ENCODE data around the gene MCRIP1.
A peak's percentile ranks its signal among the peaks of the same experiment; 100 is the strongest.
"Not testable (repeated sequence)": the region's sequence is repeated elsewhere in the genome, so short reads cannot be mapped to it uniquely, and the experiment has no call there.

The MCRIP1 gene

GRCh38 chr17:81840826-81841778, 8.0 kb upstream of the MCRIP1 start:
- no peak for DNase-seq

GRCh38 chr17:81840059-81840458, 7.0 kb upstream of the MCRIP1 start:
- DNase-seq, result not testable (repeated sequence)

- DNase-seq, result no peak
Observed at GRCh38 chr17:81839301-81839700, 6.2 kb upstream of the MCRIP1 start.

DNA sequence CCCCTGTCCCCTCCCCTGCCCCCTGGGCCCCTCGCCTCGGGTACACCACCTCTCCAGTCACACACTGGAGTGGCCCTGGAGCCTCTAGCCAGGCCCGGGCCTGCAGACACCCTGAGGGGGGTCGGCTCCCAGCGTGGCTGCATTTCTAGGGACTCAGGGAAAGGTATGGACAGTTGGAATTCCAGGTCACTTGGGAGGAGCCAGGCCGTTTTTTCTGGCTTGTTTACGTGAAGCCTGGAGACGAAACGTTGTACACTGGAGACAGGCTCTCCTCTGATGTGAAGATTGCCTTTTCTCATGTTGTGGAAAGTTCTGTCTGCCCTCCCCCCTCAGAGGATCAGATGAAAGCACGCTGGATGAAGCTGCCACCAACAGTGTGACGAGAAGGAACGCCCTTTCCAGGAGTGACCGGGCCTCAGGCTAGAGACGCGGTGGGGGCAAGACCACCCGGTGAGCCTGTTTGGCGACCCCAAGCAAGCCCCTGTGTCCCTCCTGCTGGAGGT, 5.7 kb upstream of the MCRIP1 start:
- DNase-seq, result no peak

- no peak for DNase-seq
Observed at GRCh38 chr17:81837641-81838040, 4.5 kb upstream of the MCRIP1 start.

GRCh38 chr17:81834831-81835267, 1.8 kb upstream of the MCRIP1 start, which contains the start of gene PPP1R27:
TSS of gene PPP1R27 (minus strand) at chr17:81835050. CDS start at chr17:81834953, 97 bp downstream.
- no peak for DNase-seq

GRCh38 chr17:81833921-81834830, 1.1 kb upstream of the MCRIP1 start:
- DNase-seq, result no peak

- peak; percentile 27 for DNase-seq
Observed at GRCh38 chr17:81832608-81833159, 407 bp downstream of the MCRIP1 start.

DNA sequence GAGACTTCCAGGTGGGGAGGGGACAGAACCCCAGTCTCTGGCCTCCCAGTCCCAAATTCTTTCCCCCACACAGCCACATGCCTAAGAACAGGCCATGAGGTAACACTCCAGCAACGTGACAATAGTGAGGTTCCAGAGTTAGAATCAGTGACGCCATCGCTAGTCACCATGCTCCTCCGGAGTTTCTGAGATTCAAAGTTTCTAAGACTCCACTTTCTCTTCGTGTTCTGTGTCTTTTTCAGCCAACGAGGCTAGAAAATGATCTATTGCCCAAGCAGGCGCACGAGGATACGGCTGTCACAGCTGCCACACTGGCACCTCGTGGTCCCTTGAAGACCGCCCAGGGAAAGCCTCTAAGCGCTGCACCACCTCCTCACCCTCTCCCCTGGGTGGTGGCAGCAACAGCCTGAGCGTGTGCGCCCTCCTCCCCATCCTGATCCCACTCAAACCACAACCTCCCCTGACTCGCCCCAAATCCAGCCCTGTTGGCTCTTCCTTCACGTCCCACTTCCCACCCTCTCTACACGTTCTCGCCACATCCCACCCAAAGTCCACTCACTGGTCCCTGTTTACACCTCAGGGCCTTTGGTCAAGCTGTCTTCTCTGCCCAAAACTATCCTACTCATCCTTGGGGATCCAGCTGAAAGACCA, 1.0 kb downstream of the MCRIP1 start:
- DNase-seq, result peak; percentile 52

DNA sequence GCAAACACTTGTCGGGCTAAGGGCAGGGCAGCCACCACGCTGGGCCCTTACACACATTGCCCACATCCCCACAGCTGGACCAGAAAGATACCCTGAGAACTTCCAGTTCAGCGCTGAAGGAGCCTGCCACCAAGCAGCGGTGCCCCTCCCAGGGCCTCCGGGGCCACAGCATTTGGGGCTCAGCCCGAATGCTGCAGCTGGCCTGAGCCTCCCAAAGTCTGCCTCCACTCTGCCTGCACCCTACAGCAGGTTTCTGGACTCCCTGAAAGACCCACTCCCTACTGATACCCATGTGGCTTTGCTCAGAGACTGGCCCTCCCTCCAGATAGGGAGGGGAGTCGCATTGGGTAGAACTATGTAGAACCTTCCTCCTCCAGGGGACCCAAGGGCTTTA, 1.5 kb downstream of the MCRIP1 start:
- DNase-seq, result no peak

- no peak for DNase-seq
Observed at GRCh38 chr17:81829858-81830257, 3.2 kb downstream of the MCRIP1 start.

DNA sequence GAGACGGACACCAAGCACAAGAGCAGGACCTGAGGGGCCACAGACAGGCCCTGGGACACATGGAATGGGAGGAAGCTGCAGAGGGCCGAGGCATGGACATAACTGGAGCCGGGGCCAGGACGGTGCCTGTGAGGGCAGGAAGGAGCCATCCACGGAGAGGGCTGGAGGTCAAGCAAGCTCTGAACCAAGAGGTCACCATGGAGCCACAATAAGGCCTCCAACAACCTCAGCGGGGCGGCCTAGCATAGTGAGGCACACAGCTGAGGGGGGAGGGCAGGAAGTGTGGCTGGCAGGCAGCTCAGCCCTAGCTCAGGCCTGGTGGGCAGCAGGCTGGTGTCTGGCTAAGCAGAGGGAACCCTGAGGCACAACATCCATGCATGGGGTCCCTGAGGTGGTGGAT, 4.4 kb downstream of the MCRIP1 start:
- DNase-seq, result no peak

DNA sequence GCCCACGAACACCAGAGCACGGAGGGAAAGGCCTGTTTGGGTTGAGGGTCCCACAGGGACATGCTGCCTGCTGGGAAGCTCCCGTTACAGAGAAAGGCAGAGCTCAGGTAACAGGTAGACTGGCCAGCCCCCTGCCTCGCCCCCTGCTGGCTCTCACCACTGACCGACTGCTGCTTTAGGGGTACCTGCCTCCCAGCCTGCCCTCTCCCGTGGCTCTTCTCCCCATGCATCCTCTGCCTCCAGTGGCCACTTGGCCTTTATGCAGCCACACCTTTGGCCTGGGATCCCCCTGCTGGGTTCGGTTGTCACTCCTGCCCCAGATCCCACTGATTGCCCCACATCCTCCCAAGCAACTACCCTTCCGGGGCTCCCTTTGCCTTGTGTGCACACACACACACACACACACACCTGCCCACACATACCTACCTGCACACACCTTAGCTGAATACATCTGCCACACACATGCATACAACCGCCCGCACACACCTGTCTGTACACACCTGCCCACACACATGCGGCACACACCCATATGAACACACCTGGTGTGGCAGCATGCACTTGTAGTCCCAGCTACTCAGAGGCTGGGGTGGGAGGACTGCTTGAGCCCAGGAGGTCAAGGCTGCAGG, 7.1 kb downstream of the MCRIP1 start:
- DNase-seq, result no peak

GRCh38 chr17:81824595-81824994, 8.5 kb downstream of the MCRIP1 start:
- no peak for DNase-seq

DNA sequence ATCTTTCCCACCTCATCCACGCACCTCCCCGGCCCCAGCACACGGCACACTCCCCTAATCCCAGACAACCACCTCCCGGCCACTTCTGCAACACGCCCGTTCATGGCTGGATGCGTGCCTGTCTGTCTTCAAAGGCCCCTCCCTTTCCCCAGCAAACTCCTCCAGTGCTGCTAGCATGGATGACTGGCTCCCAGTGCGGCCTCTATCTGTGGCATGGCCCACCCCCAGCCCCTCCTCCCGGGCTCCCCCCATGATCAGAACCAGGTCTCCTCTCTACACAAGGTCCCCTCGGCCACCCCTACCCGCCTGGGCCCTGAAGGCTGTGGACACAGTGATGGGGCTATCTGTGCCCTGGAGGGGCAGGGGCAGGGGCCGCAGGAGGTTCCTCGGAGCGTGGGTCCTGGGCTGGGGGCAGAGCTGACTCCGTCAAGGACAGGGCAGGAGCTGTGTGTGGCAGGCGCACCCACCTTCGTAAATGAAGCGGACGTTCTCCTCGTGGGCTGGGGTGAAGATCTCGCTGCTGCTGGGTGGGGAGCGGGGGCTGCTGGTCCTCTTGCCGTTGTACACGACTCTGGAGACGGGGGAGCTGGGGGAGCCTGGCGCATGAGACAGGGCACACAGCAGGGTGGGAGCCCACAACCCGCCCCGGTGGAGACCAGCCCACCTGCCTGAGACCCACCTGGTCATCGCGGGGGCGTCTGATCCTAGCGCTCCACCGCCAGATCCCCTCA, 9.1 kb downstream of the MCRIP1 start:
- DNase-seq, result no peak

DNA sequence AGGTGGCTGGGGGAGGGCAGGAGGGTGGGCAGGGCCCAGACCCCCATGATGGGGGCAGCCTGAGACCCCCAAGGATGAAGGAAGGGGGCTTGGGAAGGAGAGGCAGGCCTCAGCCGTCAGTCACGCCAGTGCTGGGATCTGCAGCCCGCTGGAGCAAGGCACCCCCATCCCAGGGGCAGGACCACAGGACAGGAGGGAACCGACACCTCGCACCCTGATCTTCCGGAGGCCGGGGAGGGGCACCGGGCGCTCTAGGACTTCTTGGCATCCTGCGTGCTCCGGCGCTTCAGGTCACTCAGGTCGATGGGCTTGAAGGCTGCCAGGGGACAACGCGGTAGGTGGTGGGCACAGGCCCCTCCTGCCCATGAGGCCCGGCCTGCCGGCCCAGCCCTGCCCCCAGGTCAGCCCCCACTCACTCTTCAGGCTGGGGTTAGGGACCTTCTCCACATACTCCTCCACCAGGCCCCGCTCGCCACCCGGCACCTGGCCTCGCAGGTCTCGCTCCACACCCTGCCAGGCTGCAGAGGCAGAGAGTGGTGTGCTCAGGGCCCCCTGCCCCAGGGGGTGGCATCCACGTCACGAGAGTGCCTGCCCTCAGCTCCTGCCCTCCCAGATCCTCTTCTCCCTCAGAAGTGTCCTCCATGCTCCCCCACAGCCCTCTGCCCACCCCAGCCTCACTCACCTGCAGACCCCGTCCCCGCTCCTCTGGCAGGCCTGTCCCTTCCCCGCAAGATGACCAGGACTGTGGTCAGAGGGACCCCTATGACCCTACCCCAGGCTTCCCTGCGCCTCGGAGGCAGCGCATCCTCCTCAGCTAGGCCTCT, 9.9 kb downstream of the MCRIP1 start:
- no peak for DNase-seq

DNA sequence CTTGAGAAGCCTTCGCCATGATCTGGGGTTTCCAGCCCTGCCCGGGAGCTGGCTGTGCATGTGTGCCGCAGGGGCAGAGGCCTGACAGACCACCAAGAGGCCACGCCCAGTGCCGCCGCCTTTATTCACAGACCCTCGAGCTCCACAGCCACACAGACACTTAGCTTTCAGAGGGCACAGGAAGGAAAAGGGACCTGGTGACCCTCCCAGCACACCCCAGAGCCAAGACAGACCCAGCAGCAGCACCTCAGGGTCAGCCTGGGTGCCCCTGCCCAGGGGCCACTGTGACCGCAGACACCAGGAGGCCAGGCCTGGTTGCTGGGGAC, 10.8 kb downstream of the MCRIP1 start:
- DNase-seq, result no peak

DNA sequence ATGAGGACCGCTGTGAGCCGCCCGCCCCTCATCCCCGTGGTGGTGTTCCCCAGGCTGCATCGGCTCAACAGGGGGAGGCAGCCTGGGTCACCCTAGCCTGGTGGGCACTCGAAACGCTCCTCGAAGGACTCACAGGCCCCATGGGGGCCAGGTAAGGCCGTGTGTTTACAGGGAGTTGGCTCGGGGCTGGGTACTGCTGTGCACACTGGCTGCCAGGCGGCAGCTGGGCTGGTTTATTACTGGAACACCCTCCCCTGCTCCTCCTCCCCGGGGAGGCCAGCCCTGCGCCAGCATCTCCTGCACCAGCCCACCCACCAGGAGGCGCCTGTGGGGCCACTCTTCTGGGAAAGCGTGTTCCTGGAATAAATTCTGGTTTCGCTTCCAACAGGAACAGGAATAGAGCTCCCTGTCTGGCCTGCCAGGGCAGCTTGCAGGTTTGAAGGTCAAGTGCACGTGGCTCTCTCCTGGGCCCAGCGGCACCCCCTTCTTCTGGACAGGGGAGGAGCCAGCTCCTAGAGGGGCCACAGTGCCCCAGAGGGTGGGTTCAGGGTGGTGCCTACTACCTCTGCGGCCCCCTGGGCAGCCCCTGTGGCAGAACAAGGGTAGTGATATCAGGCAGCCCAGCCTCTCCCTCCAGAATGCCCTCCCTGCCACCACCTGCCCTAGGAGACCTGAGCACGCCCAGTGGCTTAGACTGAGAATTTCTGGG, 11.3 kb downstream of the MCRIP1 start:
- no peak for DNase-seq

- no peak for DNase-seq
Observed at GRCh38 chr17:81821147-81821546, 11.9 kb downstream of the MCRIP1 start.

GRCh38 chr17:81819708-81820107, 13.4 kb downstream of the MCRIP1 start:
- no peak for DNase-seq

All from CD4-positive, alpha-beta T cell treated with Interleukin-12 subunit alpha and Interleukin-12 subunit beta, for 1 hour (primary cell).